Measurements from ENCODE around the gene INO80B.

Gene INO80B

DNA sequence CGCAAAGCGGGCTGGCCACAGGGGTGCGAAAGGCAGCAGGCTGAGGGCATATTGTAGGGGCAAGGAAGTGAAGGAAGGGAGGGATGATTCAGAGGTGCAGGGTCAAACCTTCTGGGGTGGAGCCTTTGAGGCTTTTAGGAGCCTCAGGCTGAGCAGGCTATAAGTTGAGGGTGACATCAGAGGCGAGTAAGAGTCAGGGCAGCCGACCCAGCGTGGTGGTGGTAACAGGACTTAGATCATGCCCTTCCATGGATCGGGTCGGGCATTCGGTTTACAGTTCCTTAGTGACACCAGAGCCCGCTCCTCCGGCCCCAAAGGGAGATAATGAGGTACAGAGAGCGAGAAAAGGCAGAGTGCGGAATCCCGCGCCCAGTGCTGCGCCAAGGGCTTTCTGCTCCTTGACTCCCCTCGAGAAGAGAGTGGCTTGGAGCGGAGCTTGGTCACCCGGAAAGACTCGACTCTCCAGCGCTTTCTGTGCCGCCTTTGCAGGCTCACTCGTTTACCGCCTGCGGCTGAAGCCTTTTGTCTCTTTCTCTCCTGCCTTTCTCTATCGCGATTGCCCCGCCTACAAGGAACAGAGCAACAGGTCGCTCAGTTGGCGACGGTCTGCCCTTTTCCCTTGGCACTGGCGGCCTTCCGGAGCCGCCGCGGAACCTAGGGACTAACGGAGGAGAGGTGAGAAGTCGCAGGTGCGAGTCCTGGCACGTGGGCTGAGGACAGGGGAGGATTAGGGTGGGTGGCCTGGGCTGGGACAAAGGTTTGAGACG lies 43.8 kb downstream of the INO80B start:
- peak overlapping the region; percentile 48 to 64 for H3K4me3 ChIP-seq (ENCODE audit: low read length in 2 of 2)
- no peak overlapping the region for H3K27ac ChIP-seq (ENCODE audit: low read length)
- peaks cover 55 to 65% of the 10 kb centered on the region in 2 donors for H3K27me3 ChIP-seq (ENCODE audit: control insufficient read depth in 1 of 2, insufficient read depth in 2 of 2, low read length in 2 of 2)
- peaks cover 0 to under 1% of the 10 kb centered on the region in 2 donors for H3K36me3 ChIP-seq (ENCODE audit: control insufficient read depth in 2 of 2, insufficient read depth in 2 of 2, low read length in 2 of 2)
- H3K4me1 ChIP-seq (ENCODE audit: control insufficient read depth, insufficient read depth, low read length): peaks cover 36% of the 10 kb centered on the region
- no peak overlapping the region for H3K9ac ChIP-seq (ENCODE audit: low read length in 2 of 2)
- no peaks in the 10 kb centered on the region for H3K9me3 ChIP-seq (ENCODE audit: control insufficient read depth in 2 of 2, low read length in 2 of 2)

DNA sequence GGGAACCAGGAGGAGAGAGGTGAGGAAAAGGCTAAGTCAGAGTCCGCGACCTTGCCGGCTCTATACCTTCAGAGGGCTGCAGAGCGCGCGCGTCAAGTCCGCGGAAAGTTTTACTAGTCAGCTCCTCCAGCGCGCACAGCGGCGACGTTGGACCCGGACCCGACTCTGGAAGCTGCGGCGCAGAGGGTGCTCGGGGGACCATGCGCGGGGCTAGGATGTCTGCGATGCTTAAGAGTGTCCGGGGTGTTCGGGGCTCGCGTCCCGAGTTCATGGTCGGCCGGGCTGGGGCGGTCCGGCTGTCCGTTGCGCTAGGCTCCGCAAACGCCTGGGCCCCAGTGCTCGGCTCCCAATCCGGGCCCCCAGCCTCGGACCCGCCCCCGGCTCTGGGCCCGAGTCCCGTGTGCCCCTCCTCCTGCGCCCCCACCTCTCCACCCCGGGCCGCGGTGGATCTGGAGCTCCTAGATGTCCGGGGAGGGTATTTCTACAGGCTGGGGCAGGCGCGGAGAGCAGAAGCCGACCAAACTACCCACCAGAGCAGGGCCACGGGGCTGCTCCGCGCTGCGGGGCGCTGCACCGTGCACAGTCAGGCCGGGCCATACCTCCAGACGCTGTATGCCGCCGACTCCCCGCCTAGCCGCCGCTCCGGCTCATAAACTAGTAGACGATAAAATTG lies 44.5 kb downstream of the INO80B start, which contains the start of gene LBX2:
Gene LBX2, minus strand, starts transcription at position 337 of the 673 bp plus-strand sequence. Its CDS starts 66 bp downstream, at position 271.
- Histone ChIP-seq H3K4me3 (ENCODE audit: low read length in 2 of 2) (peak within 1 kb of the TSS; percentile 48 to 64), H3K9me3 (ENCODE audit: control insufficient read depth in 2 of 2, low read length in 2 of 2) (no peaks in the 10 kb centered on the region), H3K27ac (ENCODE audit: low read length) (no peak within 1 kb of the TSS), H3K36me3 (ENCODE audit: control insufficient read depth in 2 of 2, insufficient read depth in 2 of 2, low read length in 2 of 2) (no peaks in the 10 kb centered on the region), H3K27me3 (ENCODE audit: control insufficient read depth in 1 of 2, insufficient read depth in 2 of 2, low read length in 2 of 2) (peaks cover 62 to 72% of the 10 kb centered on the region in 2 donors), H3K4me1 (ENCODE audit: control insufficient read depth, insufficient read depth, low read length) (peaks cover 39% of the 10 kb centered on the region), H3K9ac (ENCODE audit: low read length in 2 of 2) (no peak within 1 kb of the TSS)

DNA sequence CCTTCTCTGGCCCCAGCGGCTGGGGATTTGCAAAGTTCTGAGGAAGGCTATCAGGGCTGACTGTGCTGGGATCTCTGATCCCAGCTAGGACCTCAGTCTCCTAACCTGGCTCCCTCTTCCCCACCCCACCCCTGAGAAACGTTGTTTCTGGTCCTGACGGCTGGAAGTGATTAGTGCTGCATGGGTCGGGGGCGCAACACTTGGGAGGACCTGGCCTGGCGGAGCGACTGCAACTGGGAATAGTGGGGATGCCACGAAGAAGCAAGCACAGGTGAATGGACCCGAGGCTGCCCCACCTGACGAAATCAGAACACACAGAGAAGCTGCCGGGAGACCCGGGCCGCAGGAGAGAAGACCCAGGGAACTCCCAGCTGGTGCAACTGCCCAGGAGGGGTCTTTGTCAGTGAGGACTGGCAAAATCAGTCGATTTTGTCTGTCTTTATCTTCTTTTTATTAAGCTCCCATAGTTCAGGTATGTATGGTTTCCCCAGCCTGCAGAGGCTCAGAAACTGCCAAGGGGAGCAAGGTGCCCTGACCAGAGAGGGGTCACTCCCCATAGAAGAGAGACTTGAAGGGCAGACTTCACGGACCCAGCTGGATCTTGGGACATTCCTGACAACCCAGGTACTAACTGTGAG lies 45.2 kb downstream of the INO80B start:
- no peaks in the 10 kb centered on the region for H3K9me3 ChIP-seq (ENCODE audit: control insufficient read depth in 2 of 2, low read length in 2 of 2)
- H3K4me3 ChIP-seq (ENCODE audit: low read length in 2 of 2): no peak overlapping the region
- H3K9ac ChIP-seq (ENCODE audit: low read length in 2 of 2): no peak overlapping the region
- H3K27me3 ChIP-seq (ENCODE audit: control insufficient read depth in 1 of 2, insufficient read depth in 2 of 2, low read length in 2 of 2): peaks cover 62 to 73% of the 10 kb centered on the region in 2 donors
- peaks cover 39% of the 10 kb centered on the region for H3K4me1 ChIP-seq (ENCODE audit: control insufficient read depth, insufficient read depth, low read length)
- H3K36me3 ChIP-seq (ENCODE audit: control insufficient read depth in 2 of 2, insufficient read depth in 2 of 2, low read length in 2 of 2): no peaks in the 10 kb centered on the region
- H3K27ac ChIP-seq (ENCODE audit: low read length): no peak overlapping the region

DNA sequence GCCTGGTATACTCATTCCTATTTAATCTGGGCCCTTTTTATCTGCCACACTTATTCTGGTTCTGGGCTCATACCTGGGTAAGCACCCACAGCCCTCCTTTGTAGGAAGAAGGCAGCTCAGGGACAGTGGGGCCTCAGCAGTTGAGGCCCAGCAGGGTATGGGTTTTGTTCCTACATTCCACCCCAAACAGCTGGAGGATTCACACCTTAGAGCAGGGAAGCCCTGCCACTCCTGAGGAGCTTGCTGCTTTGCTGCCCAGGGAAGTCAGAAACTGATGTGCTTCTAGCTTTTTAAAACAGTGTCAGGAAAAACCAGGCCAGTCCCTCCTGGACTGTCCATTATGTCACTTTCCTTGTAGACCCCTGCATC lies 45.7 kb downstream of the INO80B start:
- H3K9me3 ChIP-seq (ENCODE audit: control insufficient read depth in 2 of 2, low read length in 2 of 2): no peaks in the 10 kb centered on the region
- peaks cover 65 to 73% of the 10 kb centered on the region in 2 donors for H3K27me3 ChIP-seq (ENCODE audit: control insufficient read depth in 1 of 2, insufficient read depth in 2 of 2, low read length in 2 of 2)
- no peak overlapping the region for H3K27ac ChIP-seq (ENCODE audit: low read length)
- H3K4me3 ChIP-seq (ENCODE audit: low read length in 2 of 2): no peak overlapping the region
- no peak overlapping the region for H3K9ac ChIP-seq (ENCODE audit: low read length in 2 of 2)
- H3K36me3 ChIP-seq (ENCODE audit: control insufficient read depth in 2 of 2, insufficient read depth in 2 of 2, low read length in 2 of 2): peaks cover 3 to 5% of the 10 kb centered on the region in 2 donors
- peaks cover 42% of the 10 kb centered on the region for H3K4me1 ChIP-seq (ENCODE audit: control insufficient read depth, insufficient read depth, low read length)

DNA sequence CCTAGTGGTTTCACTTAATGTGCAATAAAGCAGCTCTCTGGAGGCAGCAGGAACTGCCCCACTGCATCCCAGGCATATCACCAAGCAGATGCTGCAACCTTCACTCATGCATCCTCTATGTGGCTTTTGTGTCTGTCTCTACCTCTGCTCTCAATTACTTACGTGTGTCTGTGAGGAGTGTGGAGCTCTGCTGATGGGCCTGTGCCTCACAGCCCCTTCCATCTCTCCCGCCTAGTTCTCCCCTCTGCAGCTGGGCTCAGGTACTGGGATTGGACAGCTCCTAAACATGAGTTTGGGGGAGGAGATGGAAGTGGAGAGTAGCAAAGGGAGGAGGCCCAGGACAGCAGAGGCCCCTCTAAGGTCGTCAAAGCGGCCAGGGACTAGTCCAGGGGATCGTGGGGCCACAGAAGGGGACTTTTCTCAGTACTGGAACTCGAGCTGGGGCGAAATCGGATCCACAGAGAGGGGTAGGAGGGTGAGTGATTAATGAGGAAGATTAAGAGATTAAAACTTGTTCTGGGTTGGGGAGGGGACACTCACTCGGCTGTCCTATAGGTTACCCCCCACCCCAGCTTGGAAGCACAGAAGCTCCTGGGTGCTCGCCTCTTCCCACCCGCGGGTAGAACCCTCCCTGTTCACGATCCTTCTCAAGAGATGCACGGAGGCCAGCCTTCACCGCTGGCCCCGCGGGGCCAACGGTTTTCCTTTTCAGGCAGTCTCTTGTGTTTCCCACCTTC lies 46.6 kb downstream of the INO80B start:
- Histone ChIP-seq H3K27ac (ENCODE audit: low read length) (no peak overlapping the region), H3K9me3 (ENCODE audit: control insufficient read depth in 2 of 2, low read length in 2 of 2) (no peaks in the 10 kb centered on the region), H3K36me3 (ENCODE audit: control insufficient read depth in 2 of 2, insufficient read depth in 2 of 2, low read length in 2 of 2) (peaks cover 8 to 9% of the 10 kb centered on the region in 2 donors), H3K4me1 (ENCODE audit: control insufficient read depth, insufficient read depth, low read length) (peaks cover 51% of the 10 kb centered on the region), H3K9ac (ENCODE audit: low read length in 2 of 2) (no peak overlapping the region), H3K27me3 (ENCODE audit: control insufficient read depth in 1 of 2, insufficient read depth in 2 of 2, low read length in 2 of 2) (peaks cover 68 to 73% of the 10 kb centered on the region in 2 donors), H3K4me3 (ENCODE audit: low read length in 2 of 2) (no peak overlapping the region)

DNA sequence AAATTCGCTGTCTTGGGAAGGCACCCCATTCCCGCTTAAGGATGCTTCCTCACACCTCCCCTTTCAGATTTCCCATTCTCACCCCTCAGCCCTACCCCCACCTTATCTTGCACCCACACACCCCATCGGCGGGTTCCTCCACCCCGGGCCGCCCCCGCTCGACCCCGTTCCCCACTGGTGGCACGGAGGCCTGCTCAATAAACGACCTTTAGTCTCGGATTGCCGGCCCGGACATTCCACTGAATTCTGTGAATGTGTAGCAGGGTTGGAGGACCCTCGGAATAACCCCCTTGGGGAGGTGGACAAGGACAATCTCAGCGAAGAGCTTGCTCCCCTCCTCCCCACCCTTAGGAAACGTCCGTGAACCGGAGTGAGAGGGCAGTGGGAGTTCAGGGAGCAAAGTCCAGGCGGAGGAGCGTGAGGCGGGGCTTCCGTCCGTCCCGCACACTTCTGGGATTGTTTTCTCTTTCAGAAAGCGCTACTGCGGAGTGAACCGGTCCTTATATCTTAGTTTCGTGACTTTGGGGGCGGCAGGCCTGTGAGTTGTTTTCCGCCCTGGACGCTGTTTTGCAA lies 47.3 kb downstream of the INO80B start:
- Histone ChIP-seq H3K4me3 (ENCODE audit: low read length in 2 of 2) (peak overlapping the region; percentile 48 to 70), H3K27ac (ENCODE audit: low read length) (no peak overlapping the region), H3K9me3 (ENCODE audit: control insufficient read depth in 2 of 2, low read length in 2 of 2) (no peaks in the 10 kb centered on the region), H3K4me1 (ENCODE audit: control insufficient read depth, insufficient read depth, low read length) (peaks cover 58% of the 10 kb centered on the region), H3K9ac (ENCODE audit: low read length in 2 of 2) (no peak overlapping the region), H3K27me3 (ENCODE audit: control insufficient read depth in 1 of 2, insufficient read depth in 2 of 2, low read length in 2 of 2) (peaks cover 63 to 72% of the 10 kb centered on the region in 2 donors), H3K36me3 (ENCODE audit: control insufficient read depth in 2 of 2, insufficient read depth in 2 of 2, low read length in 2 of 2) (peaks cover 9 to 10% of the 10 kb centered on the region in 2 donors)

DNA sequence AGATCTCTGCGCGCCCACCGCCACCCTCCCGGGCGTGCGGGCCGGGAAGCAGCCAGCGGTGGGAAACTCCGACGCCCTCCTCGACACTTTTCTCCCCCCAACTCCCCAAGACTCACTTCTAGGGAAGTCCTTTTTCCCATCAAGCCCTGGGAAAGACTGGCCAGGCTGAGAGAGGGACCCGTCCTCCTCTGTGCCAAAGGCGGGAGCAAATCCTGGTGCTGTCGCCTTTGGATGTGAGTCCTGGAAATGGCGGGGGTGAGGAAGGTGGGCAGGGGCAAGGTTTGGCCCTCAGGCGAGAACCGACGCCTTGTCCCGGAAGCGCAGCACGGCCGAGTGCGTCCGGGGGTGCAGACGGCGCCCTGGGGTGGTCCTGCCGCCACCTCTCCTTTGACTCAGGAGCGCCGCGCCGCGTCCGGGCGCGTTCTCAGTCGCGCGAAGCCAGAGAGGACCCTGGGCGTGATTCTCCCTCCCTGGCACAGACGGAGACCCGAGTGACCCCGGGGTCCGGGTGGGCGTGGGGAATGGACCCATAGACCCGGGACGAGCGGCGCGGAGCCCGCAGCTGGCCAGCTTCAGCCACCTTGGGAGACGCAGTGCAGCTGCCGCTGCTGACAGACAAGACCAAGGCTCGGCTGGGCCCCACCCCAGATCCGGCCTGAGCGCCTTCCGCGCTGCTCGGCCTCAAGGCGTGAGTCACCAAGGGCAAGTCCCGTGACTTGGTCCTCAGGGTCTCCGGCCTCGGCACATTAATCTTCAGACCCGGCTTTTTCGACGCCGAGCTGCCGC lies 48.0 kb downstream of the INO80B start:
- peaks cover 9 to 10% of the 10 kb centered on the region in 2 donors for H3K36me3 ChIP-seq (ENCODE audit: control insufficient read depth in 2 of 2, insufficient read depth in 2 of 2, low read length in 2 of 2)
- peaks cover 57% of the 10 kb centered on the region for H3K4me1 ChIP-seq (ENCODE audit: control insufficient read depth, insufficient read depth, low read length)
- no peaks in the 10 kb centered on the region for H3K9me3 ChIP-seq (ENCODE audit: control insufficient read depth in 2 of 2, low read length in 2 of 2)
- peaks cover 57 to 66% of the 10 kb centered on the region in 2 donors for H3K27me3 ChIP-seq (ENCODE audit: control insufficient read depth in 1 of 2, insufficient read depth in 2 of 2, low read length in 2 of 2)
- peak overlapping the region; percentile 48 to 70 for H3K4me3 ChIP-seq (ENCODE audit: low read length in 2 of 2)
- no peak overlapping the region for H3K27ac ChIP-seq (ENCODE audit: low read length)
- H3K9ac ChIP-seq (ENCODE audit: low read length in 2 of 2): peak overlapping the region in 1 of 2 donors; percentile 47

DNA sequence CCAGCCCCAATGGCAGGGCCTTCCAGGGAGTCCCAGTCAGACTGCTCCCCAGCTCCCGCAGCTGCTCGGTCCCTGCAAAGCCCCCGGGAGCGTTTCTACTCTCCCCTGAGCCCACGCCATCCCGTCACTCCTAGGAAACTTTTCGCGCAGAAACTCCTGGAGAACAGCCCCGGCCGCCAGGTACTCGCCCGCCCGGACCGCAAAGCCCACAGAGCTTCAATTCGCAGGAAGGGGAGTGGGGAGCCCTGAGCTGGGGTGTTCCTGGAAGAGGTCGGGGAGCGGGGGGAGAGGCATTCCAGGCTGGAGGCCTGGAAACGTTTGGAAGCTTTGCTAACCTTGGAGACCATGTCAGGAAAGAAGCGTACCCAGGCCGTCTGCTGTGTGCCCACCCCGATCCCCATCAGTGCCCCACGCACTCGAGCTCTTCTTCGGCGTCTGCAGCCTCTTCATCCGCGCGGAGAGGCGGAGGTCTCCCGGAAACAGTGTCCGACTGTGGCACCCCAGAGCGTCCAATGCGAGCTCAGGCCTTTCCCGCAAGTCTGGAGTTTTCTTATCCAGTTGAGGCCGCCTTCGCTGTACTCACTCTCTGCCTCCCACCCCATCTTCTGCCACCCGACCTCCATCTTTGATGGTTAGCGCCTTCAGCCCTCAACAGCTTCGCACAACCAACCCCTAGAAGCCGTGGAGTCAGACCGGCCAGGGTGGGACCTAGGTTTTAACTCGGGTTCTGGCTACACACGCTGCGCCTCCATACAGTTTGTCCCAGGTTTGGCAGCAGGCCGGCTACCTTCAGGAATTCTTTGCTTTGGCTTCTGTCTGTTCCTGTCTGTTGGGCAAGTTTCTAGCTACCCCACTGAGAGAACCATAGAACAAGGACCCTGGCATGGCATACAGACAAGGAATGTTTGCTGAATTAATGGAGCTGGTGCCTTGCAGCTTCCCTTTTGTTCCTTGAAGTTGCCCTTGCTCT lies 48.9 kb downstream of the INO80B start:
- H3K9ac ChIP-seq (ENCODE audit: low read length in 2 of 2): peak overlapping the region in 1 of 2 donors; percentile 29
- no peaks in the 10 kb centered on the region for H3K9me3 ChIP-seq (ENCODE audit: control insufficient read depth in 2 of 2, low read length in 2 of 2)
- peak overlapping the region; percentile 48 to 70 for H3K4me3 ChIP-seq (ENCODE audit: low read length in 2 of 2)
- peaks cover 9 to 10% of the 10 kb centered on the region in 2 donors for H3K36me3 ChIP-seq (ENCODE audit: control insufficient read depth in 2 of 2, insufficient read depth in 2 of 2, low read length in 2 of 2)
- H3K27me3 ChIP-seq (ENCODE audit: control insufficient read depth in 1 of 2, insufficient read depth in 2 of 2, low read length in 2 of 2): peaks cover 51 to 61% of the 10 kb centered on the region in 2 donors
- H3K27ac ChIP-seq (ENCODE audit: low read length): no peak overlapping the region
- H3K4me1 ChIP-seq (ENCODE audit: control insufficient read depth, insufficient read depth, low read length): peaks cover 54% of the 10 kb centered on the region

DNA sequence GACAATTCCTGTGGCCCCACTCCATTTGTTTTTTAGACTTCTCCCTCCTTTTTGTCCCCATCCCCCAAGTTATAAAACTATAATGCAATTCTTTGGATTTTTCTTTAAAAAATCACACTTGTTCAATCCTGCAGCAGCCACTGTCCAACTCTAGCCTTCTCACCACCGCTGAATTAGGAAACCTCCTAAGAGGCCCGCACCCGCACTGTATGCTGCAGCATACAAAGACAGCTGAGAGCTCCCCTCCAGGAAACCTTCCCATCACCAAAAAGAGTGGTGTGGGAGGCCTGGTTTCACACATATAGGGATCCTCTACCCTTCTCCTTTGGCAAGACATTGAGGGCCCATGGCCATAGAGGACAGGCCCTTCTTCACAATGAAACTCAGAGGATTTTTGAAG lies 49.7 kb downstream of the INO80B start:
- peaks cover 44 to 56% of the 10 kb centered on the region in 2 donors for H3K27me3 ChIP-seq (ENCODE audit: control insufficient read depth in 1 of 2, insufficient read depth in 2 of 2, low read length in 2 of 2)
- H3K4me3 ChIP-seq (ENCODE audit: low read length in 2 of 2): no peak overlapping the region
- H3K9me3 ChIP-seq (ENCODE audit: control insufficient read depth in 2 of 2, low read length in 2 of 2): no peaks in the 10 kb centered on the region
- no peak overlapping the region for H3K27ac ChIP-seq (ENCODE audit: low read length)
- H3K36me3 ChIP-seq (ENCODE audit: control insufficient read depth in 2 of 2, insufficient read depth in 2 of 2, low read length in 2 of 2): peaks cover 9 to 10% of the 10 kb centered on the region in 2 donors
- H3K9ac ChIP-seq (ENCODE audit: low read length in 2 of 2): no peak overlapping the region
- H3K4me1 ChIP-seq (ENCODE audit: control insufficient read depth, insufficient read depth, low read length): peaks cover 46% of the 10 kb centered on the region
